Activated naive CD8-positive, alpha-beta T cell (primary cell): ENCODE results near the gene ASCC1.
A peak's percentile ranks its signal among the peaks of the same experiment; 100 is the strongest.

ENCODE experiments used
- H3K27ac Mint-ChIP-seq: one replicate; pipeline ENCODE4 v1.8.0; 2021; ENCODE audit warnings: mixed read lengths
- H3K27me3 Mint-ChIP-seq: one replicate; pipeline ENCODE4 v1.8.0; 2021; ENCODE audit warnings: mixed read lengths
- H3K36me3 Mint-ChIP-seq: one replicate; pipeline ENCODE4 v1.8.0; 2021; ENCODE audit warnings: mixed read lengths
- H3K4me1 Mint-ChIP-seq: one replicate; pipeline ENCODE4 v1.8.0; 2021; ENCODE audit warnings: low read depth, mixed read lengths
- H3K4me3 Mint-ChIP-seq: one replicate; pipeline ENCODE4 v1.8.0; 2021; ENCODE audit warnings: mild to moderate bottlenecking, mixed read lengths
- H3K9me3 Mint-ChIP-seq: one replicate; pipeline ENCODE4 v1.8.0; 2021; ENCODE audit warnings: low read depth, mixed read lengths

ASCC1 gene

GRCh38 chr10:72053690-72054089 lies 162.4 kb downstream of the ASCC1 start:
- H3K4me3 Mint-ChIP-seq = no peak overlapping the region
- H3K9me3 Mint-ChIP-seq = no peaks in the 10 kb centered on the region
- H3K36me3 Mint-ChIP-seq = no peaks in the 10 kb centered on the region
- no peaks in the 10 kb centered on the region for H3K27me3 Mint-ChIP-seq
- H3K4me1 Mint-ChIP-seq = peaks cover 19% of the 10 kb centered on the region
- H3K27ac Mint-ChIP-seq = no peak overlapping the region

DNA sequence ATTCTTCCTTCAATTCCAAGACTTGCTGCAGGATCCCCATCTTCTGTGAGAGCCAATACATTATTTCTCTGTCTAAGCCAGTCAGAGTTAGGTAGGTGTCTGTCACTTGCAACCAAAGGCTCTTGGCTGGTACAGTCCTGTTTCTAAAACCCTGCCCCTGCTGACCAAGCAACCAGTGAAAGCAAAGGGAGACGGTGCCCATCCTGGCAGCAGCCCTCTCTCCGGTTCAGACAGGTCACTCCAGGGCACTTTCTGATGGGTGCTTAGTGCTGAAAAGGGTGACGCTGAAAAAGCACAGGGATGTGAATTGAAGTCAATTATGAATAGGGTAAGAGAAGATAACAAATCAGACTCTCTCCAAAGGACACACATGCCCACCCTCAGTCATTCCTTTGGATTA lies 165.2 kb downstream of the ASCC1 start:
- no peak overlapping the region for H3K27ac Mint-ChIP-seq
- H3K27me3 Mint-ChIP-seq = no peaks in the 10 kb centered on the region
- H3K9me3 Mint-ChIP-seq = no peaks in the 10 kb centered on the region
- H3K4me1 Mint-ChIP-seq = peaks cover 14% of the 10 kb centered on the region
- H3K4me3 Mint-ChIP-seq = no peak overlapping the region
- H3K36me3 Mint-ChIP-seq = no peaks in the 10 kb centered on the region

GRCh38 chr10:72049969-72050781 lies 165.9 kb downstream of the ASCC1 start:
- no peak overlapping the region for H3K4me3 Mint-ChIP-seq

GRCh38 chr10:72049472-72049871 lies 166.6 kb downstream of the ASCC1 start:
- Mint-ChIP-seq H3K4me1 (peaks cover 10% of the 10 kb centered on the region), H3K36me3 (no peaks in the 10 kb centered on the region), H3K27ac (no peak overlapping the region), H3K27me3 (no peaks in the 10 kb centered on the region), H3K4me3 (no peak overlapping the region), H3K9me3 (no peaks in the 10 kb centered on the region)

More at GRCh38 chr10:72049969-72050781, 165.9 kb downstream of the ASCC1 start:
- Mint-ChIP-seq H3K27me3 (no peaks in the 10 kb centered on the region), H3K27ac (no peak overlapping the region), H3K9me3 (no peaks in the 10 kb centered on the region), H3K4me1 (peaks cover 14% of the 10 kb centered on the region), H3K36me3 (no peaks in the 10 kb centered on the region)

DNA sequence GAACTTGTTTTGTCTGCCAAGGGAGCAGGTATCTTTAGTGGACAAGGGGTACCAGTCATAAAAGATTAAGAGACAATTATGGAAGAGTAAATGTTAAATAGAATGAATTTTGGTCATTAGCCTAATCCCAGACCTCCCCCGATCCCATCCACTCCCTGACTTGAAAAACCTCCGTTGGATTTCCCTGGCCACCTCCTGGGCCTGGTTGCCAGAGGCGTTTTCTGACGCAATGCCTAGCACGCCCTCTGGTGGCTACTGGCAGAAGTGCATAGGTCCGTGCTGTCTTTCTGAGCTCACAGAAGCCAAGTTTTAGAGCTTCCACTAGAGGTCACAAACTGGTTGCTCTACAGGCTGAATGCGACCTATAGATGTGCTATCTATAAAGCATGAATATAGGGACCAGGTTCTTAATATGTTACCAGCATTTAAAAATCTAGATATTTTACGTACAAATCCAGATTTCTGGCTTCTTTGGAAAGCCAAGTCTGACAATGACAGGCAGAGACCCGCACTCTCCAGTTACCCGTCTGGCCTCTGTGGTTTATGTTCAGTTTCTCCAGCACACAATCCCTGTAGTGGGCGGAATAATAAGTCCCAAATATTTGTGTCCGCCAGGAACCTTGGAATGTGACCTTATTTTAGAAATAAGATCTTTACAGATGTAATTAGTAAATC lies 167.5 kb downstream of the ASCC1 start:
- H3K4me3 Mint-ChIP-seq = no peak overlapping the region
- peak overlapping the region; percentile 62 for H3K27ac Mint-ChIP-seq
- H3K27me3 Mint-ChIP-seq = no peaks in the 10 kb centered on the region
- H3K9me3 Mint-ChIP-seq = no peaks in the 10 kb centered on the region
- H3K36me3 Mint-ChIP-seq = no peaks in the 10 kb centered on the region
- H3K4me1 Mint-ChIP-seq = peaks cover 10% of the 10 kb centered on the region
